A673 (cell line): ENCODE measurements around the gene CTNNA3. TPM values are rescaled to one million over a fixed set of nuclear protein-coding genes. Genes with fewer than 3 reads are reported as not detected.

Experiments used
- BruUV-seq: library from RNA; stranded (reverse); fragments of 400-500 nt; replicated peaks from 2 replicates; lab custom pipeline; 2021; lab: Mats Ljungman, UMichigan
- CTCF ChIA-PET: fragments of 300-600 bp; sonication (Branson Sonifier 250); formaldehyde crosslinking; loops from one replicate; lab custom pipeline; 2022; ENCODE audit warnings: antibody characterized with exemption; lab: Charles Lee
- POLR2A ChIA-PET: fragments of 300-600 bp; sonication (Branson Sonifier 250); formaldehyde crosslinking; loops from one replicate; lab custom pipeline; 2022; ENCODE audit warnings: antibody characterized with exemption; ENCODE audit not compliant: low non-redundant PET; lab: Charles Lee
- DNase-seq: peaks from one replicate; pipeline ENCODE4 v3.0.0-alpha.2; 2015; ENCODE audit warnings: low spot score
- H3K27ac ChIP-seq: fragments of 200-600 bp; sonication (generic); 2 replicates; pipeline ENCODE4 v1.5.1; 2016; ENCODE audit warnings: mixed run types, low read depth, mild to moderate bottlenecking, mixed read lengths, antibody characterized with exemption, low read length; ENCODE audit not compliant: poor library complexity, severe bottlenecking
- H3K27me3 ChIP-seq: fragments of 200-600 bp; sonication (generic); replicated peaks from 2 replicates; pipeline ENCODE4 v1.6.1; 2017; ENCODE audit warnings: mixed run types, low read depth, mild to moderate bottlenecking, mixed read lengths, antibody characterized with exemption, low read length; ENCODE audit not compliant: insufficient read depth, poor library complexity
- H3K36me3 ChIP-seq: fragments of 200-600 bp; sonication (generic); 2 replicates; pipeline ENCODE4 v1.6.1; 2016; ENCODE audit warnings: mixed run types, mild to moderate bottlenecking, mixed read lengths, antibody characterized with exemption, low read length; ENCODE audit not compliant: insufficient read depth, poor library complexity, severe bottlenecking
- H3K4me1 ChIP-seq: fragments of 200-600 bp; sonication (generic); 2 replicates; pipeline ENCODE4 v1.6.1; 2017; ENCODE audit warnings: mixed run types, mild to moderate bottlenecking, mixed read lengths, antibody characterized with exemption, low read length; ENCODE audit not compliant: insufficient read depth, poor library complexity, severe bottlenecking
- H3K4me3 ChIP-seq: fragments of 200-600 bp; sonication (generic); 2 replicates; pipeline ENCODE4 v1.5.1; 2016; ENCODE audit warnings: low read depth, mixed run types, mild to moderate bottlenecking, mixed read lengths, low read length; ENCODE audit not compliant: poor library complexity, severe bottlenecking
- H3K9me3 ChIP-seq: fragments of 200-600 bp; sonication (generic); 2 replicates; pipeline ENCODE4 v1.6.1; 2016; ENCODE audit warnings: mixed run types, low read depth, mild to moderate bottlenecking, mixed read lengths, antibody characterized with exemption, low read length; ENCODE audit not compliant: poor library complexity, severe bottlenecking
- CTCF ChIP-seq: fragments of 300-800, 200-600 bp; sonication (generic); conservative IDR thresholded peaks from 2 replicates; pipeline ENCODE4 v1.5.1; 2017; ENCODE audit warnings: low read depth, mild to moderate bottlenecking, antibody characterized with exemption, low read length, moderate library complexity, mixed read lengths
- EZH2 ChIP-seq: fragments of 200-600 bp; sonication (generic); IDR thresholded peaks from 2 replicates; pipeline ENCODE4 v1.6.1; 2017; ENCODE audit warnings: borderline replicate concordance, low read depth, mild to moderate bottlenecking, mixed read lengths, antibody characterized with exemption, low read length; ENCODE audit not compliant: poor library complexity, severe bottlenecking
- intact Hi-C: fragments of 100-400 bp; cut with micrococcal nuclease; formaldehyde crosslinking; loops from one replicate; pipeline ENCODE4 v1.10.0; 2022; ENCODE audit not compliant: unreplicated experiment
- total RNA-seq: library from RNA; stranded (reverse); gene quantifications from 2 replicates; pipeline ENCODE4 v1.2.3, GENCODE V29; 2021

The CTNNA3 gene
- total RNA-seq, 1 experiment from 2014 or later = not detected

DNA sequence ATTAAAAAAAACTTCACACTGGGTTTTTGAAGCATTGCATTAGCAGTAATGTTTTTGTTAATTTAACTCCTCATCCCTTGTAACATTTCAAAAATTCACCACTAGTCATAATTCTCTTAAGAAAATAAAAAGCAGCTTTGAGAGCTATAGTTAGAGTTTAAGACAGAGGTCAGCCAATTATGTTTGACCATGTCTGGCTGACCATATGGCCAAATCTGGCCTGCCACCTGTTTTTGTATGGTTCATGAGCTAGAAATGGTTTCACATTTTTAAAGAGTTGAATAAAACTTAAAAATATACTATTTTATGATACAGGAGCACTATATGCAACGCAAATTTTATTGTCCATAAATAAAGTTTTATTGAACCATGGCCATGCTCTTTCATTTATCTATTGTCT lies 843.2 kb downstream of the CTNNA3 start:
- no TSS peak for BruUV-seq
- DNase-seq = no peak
- no peak for TF ChIP-seq EZH2
- no peak for TF ChIP-seq CTCF
- CTCF ChIA-PET = no interaction called here
- POLR2A ChIA-PET = no interaction called here
- Histone ChIP-seq H3K4me1 (no peaks in the 10 kb centered on the region), H3K27ac (no peak overlapping the region), H3K9me3 (no peaks in the 10 kb centered on the region), H3K27me3 (peaks cover 3% of the 10 kb centered on the region), H3K4me3 (no peak overlapping the region), H3K36me3 (no peaks in the 10 kb centered on the region)
- intact Hi-C loops = no loop called here

- no TSS peak for BruUV-seq
- ChIA-PET POLR2A (no interaction called here), CTCF (no interaction called here)
- TF ChIP-seq EZH2 = no peak
- TF ChIP-seq CTCF = no peak
- intact Hi-C loops = no loop called here
- no peak for DNase-seq
- H3K4me3 ChIP-seq = no peak overlapping the region
- no peaks in the 10 kb centered on the region for H3K36me3 ChIP-seq
- no peak overlapping the region for H3K27ac ChIP-seq
- no peaks in the 10 kb centered on the region for H3K4me1 ChIP-seq
- H3K9me3 ChIP-seq = no peaks in the 10 kb centered on the region
- H3K27me3 ChIP-seq = peaks cover 11% of the 10 kb centered on the region
Observed at GRCh38 chr10:66848856-66849255, 847.1 kb downstream of the CTNNA3 start.

- DNase-seq = no peak
- Histone ChIP-seq H3K36me3 (no peaks in the 10 kb centered on the region), H3K4me3 (no peak overlapping the region), H3K9me3 (no peaks in the 10 kb centered on the region), H3K4me1 (no peaks in the 10 kb centered on the region), H3K27me3 (peaks cover 29% of the 10 kb centered on the region), H3K27ac (no peak overlapping the region)
- intact Hi-C loops = no loop called here
- TF ChIP-seq EZH2 (no peak), CTCF (no peak)
- BruUV-seq = no TSS peak
- CTCF ChIA-PET = no interaction called here
- POLR2A ChIA-PET = no interaction called here
Observed at GRCh38 chr10:66844176-66844942, 851.6 kb downstream of the CTNNA3 start.
